Measurements from ENCODE around the gene COX20.

COX20 gene

DNA sequence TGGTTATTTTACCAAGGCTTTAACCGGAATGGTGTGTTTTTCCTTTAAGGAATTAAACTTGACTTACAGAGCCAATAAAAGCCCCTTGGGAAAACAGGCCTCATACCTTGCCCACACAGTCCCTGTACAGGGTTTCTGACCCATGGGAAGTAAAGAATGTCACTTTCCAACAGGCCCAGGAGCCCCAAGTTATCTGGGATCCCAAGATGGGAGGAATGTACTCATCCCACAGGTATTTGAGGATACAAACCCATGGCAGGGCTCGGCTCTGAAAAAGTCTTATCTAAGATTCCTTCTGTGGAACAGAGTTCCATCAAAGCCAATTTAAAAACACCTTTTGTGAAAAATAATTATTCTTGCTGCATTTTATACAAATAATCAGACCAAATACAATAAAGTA lies 15.3 kb upstream of the COX20 start:
- Histone ChIP-seq H3K27ac (ENCODE audit: low read depth, low read length, poor library complexity, severe bottlenecking) (no peak overlapping the region), H3K79me2 (ENCODE audit: insufficient read depth, low read length) (no peaks in the 10 kb centered on the region), H3K9me3 (ENCODE audit: low read length) (no peaks in the 10 kb centered on the region), H3K4me2 (ENCODE audit: low read length) (no peak overlapping the region), H2AFZ (ENCODE audit: low read length) (no peak overlapping the region), H3K9ac (ENCODE audit: low read length) (no peak overlapping the region), H4K20me1 (ENCODE audit: insufficient read depth, low read length) (no peaks in the 10 kb centered on the region), H3K36me3 (ENCODE audit: insufficient read depth, low read length) (no peaks in the 10 kb centered on the region), H3F3A (ENCODE audit: insufficient read depth, low read length) (no peaks in the 10 kb centered on the region), H3K27me3 (ENCODE audit: insufficient read depth, low read length) (no peaks in the 10 kb centered on the region; the same call in 1 of the 2 replicates), H3K9me2 (ENCODE audit: low read depth, low read length) (no peaks in the 10 kb centered on the region), H3K4me1 (ENCODE audit: insufficient read depth, low read length, severe bottlenecking) (peaks cover 11% of the 10 kb centered on the region), H3K4me3 (ENCODE audit: low read depth, low read length, poor library complexity, severe bottlenecking) (no peak overlapping the region)
- no peak for TF ChIP-seq CTCF (IDR thresholded peaks at IDR 0.05; ENCODE audit: low read length)
- TF ChIP-seq EZH2 (IDR thresholded peaks at IDR 0.05; ENCODE audit: borderline replicate concordance, low read length), result no peak

- Histone ChIP-seq H3K9me3 (ENCODE audit: low read length) (no peaks in the 10 kb centered on the region), H3K36me3 (ENCODE audit: insufficient read depth, low read length) (no peaks in the 10 kb centered on the region), H3K79me2 (ENCODE audit: insufficient read depth, low read length) (no peaks in the 10 kb centered on the region), H4K20me1 (ENCODE audit: insufficient read depth, low read length) (no peaks in the 10 kb centered on the region), H2AFZ (ENCODE audit: low read length) (no peak overlapping the region), H3K9me2 (ENCODE audit: low read depth, low read length) (no peaks in the 10 kb centered on the region), H3F3A (ENCODE audit: insufficient read depth, low read length) (no peaks in the 10 kb centered on the region), H3K27me3 (ENCODE audit: insufficient read depth, low read length) (no peaks in the 10 kb centered on the region), H3K9ac (ENCODE audit: low read length) (no peak overlapping the region), H3K4me2 (ENCODE audit: low read length) (no peak overlapping the region), H3K4me1 (ENCODE audit: insufficient read depth, low read length, severe bottlenecking) (peaks cover 1% of the 10 kb centered on the region), H3K4me3 (ENCODE audit: low read depth, low read length, poor library complexity, severe bottlenecking) (no peak overlapping the region), H3K27ac (ENCODE audit: low read depth, low read length, poor library complexity, severe bottlenecking) (no peak overlapping the region)
- TF ChIP-seq EZH2 (IDR thresholded peaks at IDR 0.05; ENCODE audit: borderline replicate concordance, low read length), result no peak
- TF ChIP-seq CTCF (IDR thresholded peaks at IDR 0.05; ENCODE audit: low read length), result no peak
Measured at GRCh38 chr1:244821134-244821533, 14.3 kb upstream of the COX20 start.

- Histone ChIP-seq H4K20me1 (ENCODE audit: insufficient read depth, low read length) (no peaks in the 10 kb centered on the region), H3K4me1 (ENCODE audit: insufficient read depth, low read length, severe bottlenecking) (no peaks in the 10 kb centered on the region), H3K9me2 (ENCODE audit: low read depth, low read length) (no peaks in the 10 kb centered on the region), H3K79me2 (ENCODE audit: insufficient read depth, low read length) (no peaks in the 10 kb centered on the region), H3K4me3 (ENCODE audit: low read depth, low read length, poor library complexity, severe bottlenecking) (no peak overlapping the region), H3K27me3 (ENCODE audit: insufficient read depth, low read length) (no peaks in the 10 kb centered on the region), H3K4me2 (ENCODE audit: low read length) (no peak overlapping the region), H3K36me3 (ENCODE audit: insufficient read depth, low read length) (no peaks in the 10 kb centered on the region), H3F3A (ENCODE audit: insufficient read depth, low read length) (no peaks in the 10 kb centered on the region), H3K9me3 (ENCODE audit: low read length) (no peaks in the 10 kb centered on the region), H3K27ac (ENCODE audit: low read depth, low read length, poor library complexity, severe bottlenecking) (no peak overlapping the region), H3K9ac (ENCODE audit: low read length) (no peak overlapping the region), H2AFZ (ENCODE audit: low read length) (no peak overlapping the region)
- TF ChIP-seq CTCF (IDR thresholded peaks at IDR 0.05; ENCODE audit: low read length) (no peak), EZH2 (IDR thresholded peaks at IDR 0.05; ENCODE audit: borderline replicate concordance, low read length) (no peak)
Measured at GRCh38 chr1:244822878-244823277, 12.6 kb upstream of the COX20 start.
